H1 (cell line): Measurements from ENCODE around the gene PLCB3.

Experiments
- BRCA1 ChIP-seq: IDR thresholded peaks from 2 replicates; pipeline ENCODE4 v1.6.1; 2012; ENCODE audit warnings: low read depth, low read length, improper control_type of control experiment
- POLR2A ChIP-seq, 2 experiments: IDR thresholded peaks; 1 replicate in 1 of 2; 2 replicates in 1 of 2; pipeline ENCODE4 v1.6.1; 2011; ENCODE audit warnings: low read depth in 2 of 2, low read length in 2 of 2, mild to moderate bottlenecking in 2 of 2; ENCODE audit errors: control extremely low read depth in 1 of 2
- POLR2AphosphoS5 ChIP-seq: IDR thresholded peaks from 2 replicates; pipeline ENCODE4 v1.6.1; 2011; ENCODE audit warnings: low read depth, low read length
- SP1 ChIP-seq: IDR thresholded peaks from 2 replicates; pipeline ENCODE4 v1.6.1; 2011; ENCODE audit warnings: low read depth, low read length
- ZNF274 ChIP-seq: IDR thresholded peaks from 2 replicates; pipeline ENCODE4 v1.7.0; 2012; ENCODE audit warnings: low read length, borderline replicate concordance; ENCODE audit errors: extremely low read depth
- TF ChIP-seq, protein P1 (sequence below): IDR thresholded peaks from 2 replicates; pipeline ENCODE4 v1.6.1; 2012; ENCODE audit warnings: low read length, inconsistent platforms
- TF ChIP-seq, protein P2 (sequence below), 3 experiments: IDR thresholded peaks; 1 replicate in 2 of 3; 2 replicates in 1 of 3; pipeline versions ENCODE4 v1.5.1 to v1.6.1; 2011; ENCODE audit warnings: low read length in 3 of 3, mild to moderate bottlenecking in 3 of 3, inconsistent platforms in 2 of 3, low read depth in 1 of 3, moderate library complexity in 1 of 3; ENCODE audit not compliant: insufficient read depth in 1 of 3; ENCODE audit errors: control extremely low read depth in 1 of 3
- TF ChIP-seq, protein P3 (sequence below): IDR thresholded peaks from 2 replicates; pipeline ENCODE4 v1.6.1; 2012; ENCODE audit warnings: inconsistent platforms
- TF ChIP-seq, protein P4 (sequence below): IDR thresholded peaks from 2 replicates; pipeline ENCODE4 v1.6.1; 2011; ENCODE audit warnings: low read depth, mild to moderate bottlenecking, low read length; ENCODE audit not compliant: insufficient read depth

DNA sequence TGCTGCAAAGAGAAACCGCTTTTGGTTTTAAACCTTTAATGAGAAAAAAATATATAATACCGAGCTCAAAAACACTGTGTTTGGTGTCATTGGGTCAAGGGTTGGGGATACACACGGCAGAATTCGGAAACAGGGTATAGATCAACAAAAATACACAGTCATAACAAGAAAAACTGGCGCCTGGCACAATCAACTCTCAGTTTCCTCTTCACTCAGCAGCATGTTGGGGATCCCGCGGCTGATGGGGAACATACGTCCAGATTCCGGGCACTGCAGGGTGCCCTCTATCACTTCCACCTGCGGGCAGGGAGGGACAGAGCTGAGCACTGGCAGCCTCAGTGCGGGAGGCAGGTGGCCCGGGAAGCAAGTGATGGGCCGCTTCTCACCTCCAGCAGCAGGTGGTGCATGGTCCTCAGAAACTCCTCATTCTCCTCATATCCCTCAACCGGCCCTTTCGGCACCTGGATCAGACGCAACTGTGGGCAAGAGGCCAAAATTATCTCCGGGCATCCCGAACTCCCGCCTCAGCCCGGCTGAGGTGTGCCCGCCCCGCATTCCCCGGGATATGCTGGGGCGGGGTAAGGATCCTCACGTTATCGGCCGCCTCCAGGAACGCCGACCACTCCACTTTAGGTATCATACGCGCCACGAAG, 65.5 kb downstream of the PLCB3 start:
- TF ChIP-seq, protein P1, sequence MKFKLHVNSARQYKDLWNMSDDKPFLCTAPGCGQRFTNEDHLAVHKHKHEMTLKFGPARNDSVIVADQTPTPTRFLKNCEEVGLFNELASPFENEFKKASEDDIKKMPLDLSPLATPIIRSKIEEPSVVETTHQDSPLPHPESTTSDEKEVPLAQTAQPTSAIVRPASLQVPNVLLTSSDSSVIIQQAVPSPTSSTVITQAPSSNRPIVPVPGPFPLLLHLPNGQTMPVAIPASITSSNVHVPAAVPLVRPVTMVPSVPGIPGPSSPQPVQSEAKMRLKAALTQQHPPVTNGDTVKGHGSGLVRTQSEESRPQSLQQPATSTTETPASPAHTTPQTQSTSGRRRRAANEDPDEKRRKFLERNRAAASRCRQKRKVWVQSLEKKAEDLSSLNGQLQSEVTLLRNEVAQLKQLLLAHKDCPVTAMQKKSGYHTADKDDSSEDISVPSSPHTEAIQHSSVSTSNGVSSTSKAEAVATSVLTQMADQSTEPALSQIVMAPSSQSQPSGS = no peak
- TF ChIP-seq, protein P2, sequence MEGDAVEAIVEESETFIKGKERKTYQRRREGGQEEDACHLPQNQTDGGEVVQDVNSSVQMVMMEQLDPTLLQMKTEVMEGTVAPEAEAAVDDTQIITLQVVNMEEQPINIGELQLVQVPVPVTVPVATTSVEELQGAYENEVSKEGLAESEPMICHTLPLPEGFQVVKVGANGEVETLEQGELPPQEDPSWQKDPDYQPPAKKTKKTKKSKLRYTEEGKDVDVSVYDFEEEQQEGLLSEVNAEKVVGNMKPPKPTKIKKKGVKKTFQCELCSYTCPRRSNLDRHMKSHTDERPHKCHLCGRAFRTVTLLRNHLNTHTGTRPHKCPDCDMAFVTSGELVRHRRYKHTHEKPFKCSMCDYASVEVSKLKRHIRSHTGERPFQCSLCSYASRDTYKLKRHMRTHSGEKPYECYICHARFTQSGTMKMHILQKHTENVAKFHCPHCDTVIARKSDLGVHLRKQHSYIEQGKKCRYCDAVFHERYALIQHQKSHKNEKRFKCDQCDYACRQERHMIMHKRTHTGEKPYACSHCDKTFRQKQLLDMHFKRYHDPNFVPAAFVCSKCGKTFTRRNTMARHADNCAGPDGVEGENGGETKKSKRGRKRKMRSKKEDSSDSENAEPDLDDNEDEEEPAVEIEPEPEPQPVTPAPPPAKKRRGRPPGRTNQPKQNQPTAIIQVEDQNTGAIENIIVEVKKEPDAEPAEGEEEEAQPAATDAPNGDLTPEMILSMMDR (IDR thresholded peaks at IDR 0.05; ENCODE audit: control extremely low read depth in 1 of 3, insufficient read depth in 1 of 3, low read depth in 1 of 3, low read length in 3 of 3) = peak in 2 of 3 experiments; percentile 32 to 33; a peak in 3 of 4 replicates
- TF ChIP-seq POLR2A (IDR thresholded peaks at IDR 0.05; ENCODE audit: control extremely low read depth in 1 of 2, low read depth in 2 of 2, low read length in 2 of 2) (no peak), BRCA1 (no peak), POLR2AphosphoS5 (peak; percentile 14), ZNF274 (no peak), SP1 (no peak)
- TF ChIP-seq, protein P3, sequence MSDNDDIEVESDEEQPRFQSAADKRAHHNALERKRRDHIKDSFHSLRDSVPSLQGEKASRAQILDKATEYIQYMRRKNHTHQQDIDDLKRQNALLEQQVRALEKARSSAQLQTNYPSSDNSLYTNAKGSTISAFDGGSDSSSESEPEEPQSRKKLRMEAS = peak; percentile 15; the same call in 1 of the 2 replicates
- TF ChIP-seq, protein P4, sequence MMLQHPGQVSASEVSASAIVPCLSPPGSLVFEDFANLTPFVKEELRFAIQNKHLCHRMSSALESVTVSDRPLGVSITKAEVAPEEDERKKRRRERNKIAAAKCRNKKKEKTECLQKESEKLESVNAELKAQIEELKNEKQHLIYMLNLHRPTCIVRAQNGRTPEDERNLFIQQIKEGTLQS = no peak
